Thoracic aorta (tissue), 2 donors: ENCODE data around the gene LYST. TPM values are rescaled to one million over a fixed set of nuclear protein-coding genes. Genes with fewer than 3 reads are reported as not detected.

Experiments used
- ATAC-seq: fragments of 150-250 bp; one replicate; pipeline ENCODE4 v1.8.0; 2017; ENCODE audit warnings: low read depth; ENCODE audit not compliant: insufficient number of reproducible peaks, low FRiP score
- DNase-seq: peaks from one replicate; pipeline ENCODE4 v3.0.0-alpha.2; 2020; ENCODE audit warnings: low spot score
- H3K27ac ChIP-seq, 2 donors: fragments of 200-600 bp; sonication (generic); 1 replicate in 1 of 2; 2 replicates in 1 of 2; pipeline ENCODE4 v1.5.1; 2016; ENCODE audit warnings: mild to moderate bottlenecking in 2 of 2, moderate library complexity in 2 of 2
- H3K27me3 ChIP-seq: fragments of 200-600 bp; sonication (generic); replicated peaks from 2 replicates; pipeline ENCODE4 v1.6.0; 2016; ENCODE audit warnings: mild to moderate bottlenecking; ENCODE audit not compliant: insufficient read depth
- H3K36me3 ChIP-seq: fragments of 200-600 bp; sonication (generic); one replicate; pipeline ENCODE4 v1.5.1; 2016
- H3K4me1 ChIP-seq, 2 donors: fragments of 200-600 bp; sonication (generic); 1 replicate in 1 of 2; 2 replicates in 1 of 2; pipeline versions ENCODE4 v1.5.1 to v1.6.0; 2016; ENCODE audit warnings: low read depth in 2 of 2, mild to moderate bottlenecking in 1 of 2; ENCODE audit not compliant: control insufficient read depth in 1 of 2
- H3K4me3 ChIP-seq: fragments of 200-600 bp; sonication (generic); 2 replicates; pipeline ENCODE4 v1.5.1; 2016; ENCODE audit warnings: mild to moderate bottlenecking
- H3K9me3 ChIP-seq: fragments of 200-600 bp; sonication (generic); 2 replicates; pipeline ENCODE4 v1.5.1; 2016
- CTCF ChIP-seq: fragments of 200-600 bp; sonication (generic); IDR thresholded peaks from one replicate; pipeline ENCODE4 v1.5.1; 2019; ENCODE audit warnings: antibody characterized with exemption
- total RNA-seq, 2 donors: library from RNA; depleted of rRNA; stranded (reverse); fragments of >200 nt; gene quantifications; one replicate each; pipeline versions ENCODE4 v1.1.0 to v1.2.3, GENCODE V29; 2016

The LYST gene
- total RNA-seq, 2 donors from 2014 or later, result 32.5 to 32.8 TPM

DNA sequence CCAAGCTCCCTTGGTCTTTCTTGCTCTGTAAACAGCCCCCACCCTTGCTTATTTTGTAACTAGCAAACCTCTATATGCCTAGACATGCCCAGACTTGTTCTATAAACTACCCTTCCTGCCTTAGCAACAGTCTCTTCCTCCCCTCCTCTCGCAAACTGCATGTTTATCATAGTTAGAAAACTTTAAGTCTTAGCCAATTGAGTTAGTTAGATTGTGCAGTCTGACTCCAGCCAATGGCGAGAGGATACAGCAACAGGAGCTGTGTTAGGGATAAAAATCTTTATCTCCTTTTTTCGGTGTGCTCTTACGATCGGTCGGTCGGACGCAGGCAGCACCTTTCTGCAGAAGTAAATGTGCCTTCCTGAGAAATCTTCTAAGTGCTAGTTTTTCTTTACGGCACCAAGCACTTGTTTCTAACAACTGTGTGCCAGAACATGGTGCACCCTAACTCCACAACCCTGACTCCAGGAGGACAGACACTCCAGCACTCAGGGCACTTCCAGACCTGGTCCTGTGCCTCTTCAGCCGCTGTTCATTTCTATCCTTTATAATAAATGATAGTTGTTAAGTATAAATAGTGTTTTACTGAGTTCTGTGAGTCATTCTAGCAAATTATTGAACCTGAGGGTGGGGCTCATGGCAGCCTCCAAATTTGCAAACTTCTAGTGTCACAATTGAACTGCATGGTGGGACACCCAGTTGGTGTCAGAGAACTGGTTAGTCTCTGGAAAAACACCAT, 191.4 kb downstream of the LYST start:
- no peak for ATAC-seq
- TF ChIP-seq CTCF, result no peak
- Histone ChIP-seq H3K4me3 (no peak overlapping the region), H3K9me3 (peaks cover 15% of the 10 kb centered on the region), H3K36me3 (peaks cover 32% of the 10 kb centered on the region), H3K4me1 (no peaks in the 10 kb centered on the region), H3K27me3 (no peaks in the 10 kb centered on the region), H3K27ac (no peak overlapping the region)
- no peak for DNase-seq

DNA sequence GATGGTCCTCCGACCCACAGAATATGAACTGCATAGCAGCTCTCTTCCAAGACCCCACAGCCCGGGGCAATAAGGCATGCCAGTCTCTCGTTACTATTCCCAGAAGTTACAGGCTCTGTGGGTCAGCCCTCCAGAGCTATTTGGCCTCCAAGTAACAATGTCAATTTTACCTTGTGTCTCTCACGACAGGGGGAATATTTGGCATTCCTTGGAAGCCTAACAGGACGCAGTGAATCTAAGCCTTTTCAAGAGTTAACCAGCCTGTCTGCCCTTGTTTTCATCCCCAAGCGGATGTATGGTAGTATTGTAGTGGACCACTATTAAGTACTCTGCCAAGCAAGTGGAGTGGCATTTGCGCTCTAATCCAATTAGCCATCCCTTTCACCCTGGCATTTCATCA, 192.7 kb downstream of the LYST start:
- H3K9me3 ChIP-seq, result peaks cover 25% of the 10 kb centered on the region
- peaks cover 40% of the 10 kb centered on the region for H3K36me3 ChIP-seq
- H3K27ac ChIP-seq, result no peak overlapping the region
- H3K27me3 ChIP-seq, result no peaks in the 10 kb centered on the region
- H3K4me3 ChIP-seq, result no peak overlapping the region
- TF ChIP-seq CTCF, result no peak
- DNase-seq (no peak), ATAC-seq (no peak)
- no peaks in the 10 kb centered on the region for H3K4me1 ChIP-seq

DNA sequence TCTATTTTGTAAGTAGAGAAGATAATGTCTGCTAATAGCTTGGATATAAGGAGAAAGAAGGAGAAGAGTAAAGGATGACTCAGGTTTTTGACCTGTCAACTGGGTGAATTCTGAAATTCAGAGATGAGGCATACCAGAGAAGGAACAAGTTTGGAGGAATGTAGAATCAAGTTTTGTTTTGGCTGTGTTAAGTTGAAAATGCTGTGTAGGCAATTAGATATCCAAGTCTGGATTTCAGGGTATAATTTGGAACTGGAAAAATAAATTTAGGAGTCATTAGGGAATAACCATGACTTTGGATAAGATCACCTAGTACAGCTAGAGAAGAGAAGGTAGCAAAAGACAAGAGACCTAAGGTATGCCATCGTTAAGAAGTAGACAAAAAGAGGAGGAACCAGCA, 194.7 kb downstream of the LYST start:
- DNase-seq (no peak), ATAC-seq (no peak)
- H3K4me1 ChIP-seq, result no peaks in the 10 kb centered on the region
- no peaks in the 10 kb centered on the region for H3K27me3 ChIP-seq
- no peak overlapping the region for H3K27ac ChIP-seq
- no peak for TF ChIP-seq CTCF
- peaks cover 40% of the 10 kb centered on the region for H3K36me3 ChIP-seq
- H3K9me3 ChIP-seq, result peaks cover 25% of the 10 kb centered on the region
- no peak overlapping the region for H3K4me3 ChIP-seq

GRCh38 chr1:235670157-235670776, 196.4 kb downstream of the LYST start:
- Histone ChIP-seq H3K9me3 (peaks cover 21% of the 10 kb centered on the region), H3K27me3 (no peaks in the 10 kb centered on the region), H3K27ac (no peak overlapping the region), H3K36me3 (peaks cover 24% of the 10 kb centered on the region), H3K4me3 (no peak overlapping the region), H3K4me1 (no peaks in the 10 kb centered on the region)
- DNase-seq (no peak), ATAC-seq (no peak)
- TF ChIP-seq CTCF, result no peak

GRCh38 chr1:235669277-235669676, 197.4 kb downstream of the LYST start:
- ATAC-seq (no peak), DNase-seq (no peak)
- Histone ChIP-seq H3K4me1 (no peaks in the 10 kb centered on the region), H3K27ac (no peak overlapping the region), H3K36me3 (peaks cover 27% of the 10 kb centered on the region), H3K27me3 (no peaks in the 10 kb centered on the region), H3K4me3 (no peak overlapping the region), H3K9me3 (peaks cover 21% of the 10 kb centered on the region)
- TF ChIP-seq CTCF, result no peak
